Activated effector memory CD4-positive, alpha-beta T cell treated with anti-CD3 and anti-CD28 coated beads, Interleukin-2, amount 50 U/mL, for 16 hours (primary cell): Measurements from ENCODE around the gene SPAG7.

Experiments
- DNase-seq: peaks from one replicate; pipeline ENCODE4 v3.0.0-alpha.2; 2020

The SPAG7 gene

GRCh38 chr17:4967539-4968485 lies at the start of gene SPAG7:
Gene SPAG7 (minus strand): TSS chr17:4967817. CDS start chr17:4967804, 13 bp downstream.
- peak; percentile 97 for DNase-seq

GRCh38 chr17:5014357-5014756 lies 46.7 kb upstream of the SPAG7 start:
- no peak for DNase-seq

- DNase-seq = no peak
Measured at GRCh38 chr17:5011928-5012327, 44.3 kb upstream of the SPAG7 start.

- DNase-seq = no peak
Measured at GRCh38 chr17:5003214-5003867, 35.7 kb upstream of the SPAG7 start.

- DNase-seq = no peak
Measured at GRCh38 chr17:5002121-5002788, 34.6 kb upstream of the SPAG7 start.

GRCh38 chr17:5000237-5000639 lies 32.6 kb upstream of the SPAG7 start:
- DNase-seq = no peak

GRCh38 chr17:4999430-5000093 lies 31.9 kb upstream of the SPAG7 start:
- DNase-seq = no peak

- DNase-seq = no peak
Measured at GRCh38 chr17:4998732-4999429, 31.3 kb upstream of the SPAG7 start.

- no peak for DNase-seq
Measured at GRCh38 chr17:4998027-4998731, 30.6 kb upstream of the SPAG7 start.

- peak; percentile 96 for DNase-seq
Measured at GRCh38 chr17:4997302-4998026, 29.8 kb upstream of the SPAG7 start, which contains the start of the genes INCA1 and KIF1C. Gene INCA1 (minus strand): TSS chr17:4997522. CDS start chr17:4994437, 3,085 bp downstream. Gene KIF1C (plus strand): TSS chr17:4997950. CDS start chr17:5000247, 2,297 bp downstream.

- DNase-seq = no peak
Measured at GRCh38 chr17:4994081-4994595, 26.5 kb upstream of the SPAG7 start.

- no peak for DNase-seq
Measured at GRCh38 chr17:4987767-4988567, 20.4 kb upstream of the SPAG7 start.

- peak; percentile 96 for DNase-seq
Measured at GRCh38 chr17:4986951-4987766, 19.5 kb upstream of the SPAG7 start, which contains the start of gene CAMTA2. Gene CAMTA2 (minus strand): TSS chr17:4987675. CDS start chr17:4986222, 1,453 bp downstream.

GRCh38 chr17:4986403-4986802 lies 18.8 kb upstream of the SPAG7 start:
- no peak for DNase-seq

- no peak for DNase-seq
Measured at GRCh38 chr17:4982305-4982704, 14.7 kb upstream of the SPAG7 start.

GRCh38 chr17:4980644-4981216 lies 13.1 kb upstream of the SPAG7 start:
- DNase-seq = no peak

- DNase-seq = no peak
Measured at GRCh38 chr17:4978726-4979125, 11.1 kb upstream of the SPAG7 start.

- no peak for DNase-seq
Measured at GRCh38 chr17:4974115-4974670, 6.6 kb upstream of the SPAG7 start.
